Hematopoietic multipotent progenitor cell treated with erythropoietin and hydrocortisone succinate and interleukin-3 and kit ligand, for 17 days (in vitro differentiated cells): Measurements from ENCODE around the gene EPOP.
"Not testable (repeated sequence)": the region's sequence is repeated elsewhere in the genome, so short reads cannot be mapped to it uniquely, and the experiment has no call there.

Source experiments
- DNase-seq: peaks from one replicate; pipeline ENCODE4 v3.0.0-alpha.2; 2015; ENCODE audit warnings: low spot score

Gene EPOP

GRCh38 chr17:38673707-38674013, 1.1 kb downstream of the EPOP start:
- DNase-seq: no peak

- DNase-seq: no peak
These were observed 1.7 kb downstream of the EPOP start for GRCh38 chr17:38672788-38673706.

GRCh38 chr17:38671939-38672720, 2.6 kb downstream of the EPOP start:
- no peak for DNase-seq

- DNase-seq: no peak
These were observed 5.2 kb downstream of the EPOP start for GRCh38 chr17:38669520-38669919.

- DNase-seq: no peak
These were observed 7.0 kb downstream of the EPOP start for GRCh38 chr17:38667787-38668122.

- peak; percentile 30 for DNase-seq
These were observed 7.5 kb downstream of the EPOP start for GRCh38 chr17:38667099-38667786.

- DNase-seq: no peak
These were observed 10.7 kb downstream of the EPOP start for GRCh38 chr17:38663964-38664644.

- DNase-seq: no peak
These were observed 11.5 kb downstream of the EPOP start for GRCh38 chr17:38663125-38663751.

GRCh38 chr17:38660097-38661025, 14.4 kb downstream of the EPOP start:
- no peak for DNase-seq

- DNase-seq: no peak
These were observed 15.3 kb downstream of the EPOP start for GRCh38 chr17:38659415-38659814.

- no peak for DNase-seq
These were observed 15.9 kb downstream of the EPOP start for GRCh38 chr17:38658741-38659345.

GRCh38 chr17:38657824-38658740, 16.7 kb downstream of the EPOP start:
- DNase-seq: no peak

- DNase-seq: no peak
These were observed 17.6 kb downstream of the EPOP start for GRCh38 chr17:38656959-38657823.

GRCh38 chr17:38654411-38655398, 20.1 kb downstream of the EPOP start:
- no peak for DNase-seq

- no peak for DNase-seq
These were observed 21.1 kb downstream of the EPOP start for GRCh38 chr17:38653679-38654078.

- DNase-seq: no peak
These were observed 21.5 kb downstream of the EPOP start for GRCh38 chr17:38653230-38653629.

GRCh38 chr17:38650653-38651173, 24.0 kb downstream of the EPOP start:
- DNase-seq: not testable (repeated sequence)
